SIG-M5 (cell line): ENCODE results near the gene MS4A3.
"Not testable (repeated sequence)": the region's sequence is repeated elsewhere in the genome, so short reads cannot be mapped to it uniquely, and the experiment has no call there.

Experiments used
- DNase-seq: peaks from one replicate; lab custom pipeline; 2025; lab: John Stamatoyannopoulos, UW

The MS4A3 gene

GRCh38 chr11:60056349-60056969, at the start of gene MS4A3:
MS4A3 (plus strand) TSS chr11:60056665; CDS start chr11:60061161, 4,496 bp downstream.
- DNase-seq = peak; percentile 65

GRCh38 chr11:60016881-60017280, 39.6 kb upstream of the MS4A3 start, which contains the start of gene OOSP4B:
OOSP4B (plus strand) TSS chr11:60017181.
- DNase-seq = no peak

- no peak for DNase-seq
These were observed 38.4 kb upstream of the MS4A3 start for GRCh38 chr11:60018058-60018457.

GRCh38 chr11:60020376-60020775, 36.1 kb upstream of the MS4A3 start:
- DNase-seq = not testable (repeated sequence)

GRCh38 chr11:60029015-60029632, 27.3 kb upstream of the MS4A3 start:
- DNase-seq = no peak

GRCh38 chr11:60040109-60040508, 16.4 kb upstream of the MS4A3 start, which contains the start of gene OOSP2:
OOSP2 (plus strand) TSS chr11:60040409; CDS start chr11:60040460, 51 bp downstream.
- DNase-seq = no peak

GRCh38 chr11:60050422-60050821, 6.0 kb upstream of the MS4A3 start:
- DNase-seq = not testable (repeated sequence)

- DNase-seq = not testable (repeated sequence)
These were observed 5.6 kb upstream of the MS4A3 start for GRCh38 chr11:60050839-60051238.

GRCh38 chr11:60059052-60059451, 2.6 kb downstream of the MS4A3 start:
- no peak for DNase-seq

- no peak for DNase-seq
These were observed 3.2 kb downstream of the MS4A3 start for GRCh38 chr11:60059521-60060240.

GRCh38 chr11:60064111-60064510, 7.6 kb downstream of the MS4A3 start:
- no peak for DNase-seq

GRCh38 chr11:60065801-60066200, 9.3 kb downstream of the MS4A3 start:
- no peak for DNase-seq

GRCh38 chr11:60069450-60069849, 13.0 kb downstream of the MS4A3 start:
- DNase-seq = no peak

GRCh38 chr11:60071644-60072043, 15.2 kb downstream of the MS4A3 start:
- DNase-seq = not testable (repeated sequence)

- no peak for DNase-seq
These were observed 20.9 kb downstream of the MS4A3 start for GRCh38 chr11:60077216-60077817.

- no peak for DNase-seq
These were observed 21.5 kb downstream of the MS4A3 start for GRCh38 chr11:60077981-60078380.

GRCh38 chr11:60078745-60079144, 22.3 kb downstream of the MS4A3 start:
- DNase-seq = no peak

- no peak for DNase-seq
These were observed 24.1 kb downstream of the MS4A3 start for GRCh38 chr11:60080535-60080934.

GRCh38 chr11:60084631-60085273, 28.3 kb downstream of the MS4A3 start:
- DNase-seq = no peak

- no peak for DNase-seq
These were observed 29.4 kb downstream of the MS4A3 start for GRCh38 chr11:60085909-60086308.

GRCh38 chr11:60087239-60087638, 30.8 kb downstream of the MS4A3 start:
- no peak for DNase-seq

GRCh38 chr11:60088364-60088763, 31.9 kb downstream of the MS4A3 start, which contains the start of gene MS4A2:
MS4A2 (plus strand) TSS chr11:60088664; CDS start chr11:60088766, 102 bp downstream.
- no peak for DNase-seq
